Activated CD4-positive, CD25-positive, alpha-beta regulatory T cell (primary cell): Measurements from ENCODE around the gene SCN4B.

ENCODE experiments used
- DNase-seq, 4 experiments: peaks; one replicate each; lab custom pipeline; 2025; lab: John Stamatoyannopoulos, UW

Gene SCN4B

DNA sequence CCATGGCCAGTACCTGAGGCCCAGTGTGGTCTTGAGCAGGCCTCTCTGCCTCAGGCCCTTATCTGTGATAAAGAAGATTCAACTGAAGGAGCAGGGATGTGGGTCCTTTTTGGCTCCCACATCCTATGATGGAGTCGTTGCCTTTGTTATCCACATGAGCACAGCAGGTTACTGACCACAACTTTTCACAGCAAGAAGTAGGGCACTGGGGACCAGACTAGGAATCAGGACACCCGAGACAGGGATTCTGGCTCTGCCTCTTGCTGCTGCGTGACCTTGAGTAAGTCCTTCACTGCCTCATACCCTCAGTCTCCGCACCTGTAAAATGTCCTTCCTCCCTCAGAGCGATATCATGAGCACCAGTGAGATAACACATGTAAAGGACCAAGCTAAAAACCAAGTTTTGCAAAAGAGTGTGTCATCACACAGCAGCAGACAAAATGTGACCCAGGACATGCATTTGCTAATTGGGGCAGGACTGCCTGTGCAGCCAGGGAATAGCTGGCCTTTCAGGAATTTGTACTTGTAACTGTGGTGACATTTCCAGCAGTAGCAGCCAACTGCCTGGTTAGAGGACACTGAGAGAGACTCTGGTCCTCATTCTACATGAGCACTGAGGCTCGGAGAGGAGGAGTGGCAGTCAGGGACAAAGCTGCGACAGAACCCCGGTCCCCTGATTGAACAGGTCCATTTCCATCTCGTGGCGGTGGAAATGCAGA, 52.6 kb downstream of the SCN4B start:
- DNase-seq, result no peak

DNA sequence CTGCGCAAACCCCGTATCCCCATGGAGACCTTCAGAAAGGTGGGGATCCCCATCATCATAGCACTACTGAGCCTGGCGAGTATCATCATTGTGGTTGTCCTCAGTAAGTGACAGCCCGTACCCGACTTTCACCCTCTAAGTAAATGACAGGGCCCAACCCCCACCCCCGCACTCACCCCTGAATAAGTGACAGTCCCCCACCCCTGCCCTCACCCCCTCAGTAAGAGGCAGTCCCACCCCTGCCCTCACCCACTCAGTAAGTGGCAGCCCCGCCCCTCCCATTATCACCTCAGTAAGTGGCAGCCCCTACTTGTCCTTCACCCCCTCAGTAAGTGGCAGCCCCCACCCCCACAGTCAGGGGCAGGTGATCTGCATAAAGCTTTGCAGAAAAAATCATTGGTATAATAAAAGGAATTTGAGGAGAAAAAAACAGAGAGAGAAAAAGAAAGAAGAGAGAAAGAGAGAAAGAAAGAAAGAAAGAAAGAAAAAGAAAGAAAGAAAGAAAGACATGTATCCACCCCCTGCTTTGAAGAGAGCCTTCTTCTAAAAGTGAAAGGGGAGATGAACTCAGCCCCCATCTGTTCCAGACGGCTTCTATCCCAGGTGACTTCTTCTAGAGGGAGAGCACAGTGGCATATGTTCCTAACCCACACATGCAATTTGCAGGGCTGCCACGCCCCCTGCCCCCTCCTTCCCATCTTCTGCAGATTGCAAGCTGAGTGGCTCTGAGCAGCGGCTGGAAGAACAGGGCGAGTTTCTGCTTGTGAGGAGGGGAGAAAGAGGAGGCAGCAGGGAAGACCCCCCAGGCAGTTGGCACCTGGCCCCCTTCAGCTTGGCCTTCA, 53.4 kb downstream of the SCN4B start:
- DNase-seq, result no peak

DNA sequence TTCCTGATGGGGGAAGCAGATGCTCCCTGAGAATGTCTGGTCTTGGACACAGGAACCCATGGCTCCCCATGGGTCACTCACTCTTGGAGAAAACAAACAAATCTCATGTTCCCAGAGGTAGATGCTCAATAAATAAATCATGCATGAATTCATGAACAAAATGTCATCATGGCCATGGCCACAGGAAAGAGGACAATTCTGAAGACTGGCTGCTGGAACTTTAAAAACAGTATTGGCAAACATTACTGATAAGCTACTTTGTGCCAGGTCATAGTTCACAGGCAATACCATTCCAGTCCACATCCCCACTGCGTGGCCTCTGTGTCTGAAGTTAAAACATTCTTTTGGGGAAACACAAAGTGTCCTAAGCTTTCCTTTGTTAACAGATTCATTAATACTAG, 56.7 kb downstream of the SCN4B start:
- no peak for DNase-seq

DNA sequence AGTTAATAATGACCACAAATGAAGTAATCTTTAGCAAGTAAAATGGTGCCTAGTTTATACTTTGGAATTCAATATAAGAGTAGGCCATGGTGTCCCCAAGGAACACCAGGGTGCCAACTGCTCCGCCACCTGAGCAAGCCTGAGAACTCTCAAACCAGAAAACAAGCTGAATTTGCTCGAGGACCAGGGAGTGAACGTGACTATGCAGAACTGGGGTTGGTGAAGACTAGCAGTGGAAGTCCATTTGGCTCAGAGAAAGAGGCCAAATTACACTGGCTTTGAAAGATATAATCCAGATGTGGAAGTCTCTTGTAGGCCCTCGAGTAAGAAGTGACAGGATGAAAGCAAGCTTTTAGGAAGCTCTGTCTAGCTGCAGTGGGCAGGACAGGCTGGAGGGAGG, 57.1 kb downstream of the SCN4B start:
- DNase-seq, result no peak

DNA sequence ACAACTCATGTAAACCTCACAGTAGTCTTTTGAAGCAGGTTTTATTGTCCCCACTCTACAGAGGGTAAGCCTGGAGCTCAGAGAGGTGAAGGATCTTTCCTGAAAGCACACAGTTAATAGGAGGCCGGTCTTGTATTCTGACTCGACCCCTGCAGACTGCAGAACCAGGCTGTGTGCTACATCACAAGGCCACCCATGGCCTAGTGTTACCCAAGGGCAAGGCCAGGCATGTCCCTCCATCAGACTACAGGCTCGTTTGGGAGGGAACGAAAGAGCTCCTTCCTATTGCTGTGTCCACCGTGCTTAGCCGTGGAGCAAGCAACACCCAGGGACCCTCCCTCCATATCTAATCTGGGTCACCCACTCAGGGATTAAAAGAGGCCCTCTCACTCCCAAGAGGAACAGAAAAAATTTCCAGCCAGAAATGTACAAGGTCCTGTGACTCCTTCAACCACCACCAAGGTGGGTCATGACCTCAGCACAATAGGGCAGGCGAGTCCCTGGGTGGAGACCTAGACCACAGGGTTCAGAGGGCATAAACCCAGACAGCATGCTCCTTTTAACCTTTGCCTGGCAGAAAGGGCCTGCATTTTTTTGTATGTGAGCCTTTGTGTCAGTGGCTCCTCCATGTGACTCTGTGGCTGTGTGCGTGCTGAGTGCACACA, 59.6 kb downstream of the SCN4B start:
- DNase-seq, result no peak

DNA sequence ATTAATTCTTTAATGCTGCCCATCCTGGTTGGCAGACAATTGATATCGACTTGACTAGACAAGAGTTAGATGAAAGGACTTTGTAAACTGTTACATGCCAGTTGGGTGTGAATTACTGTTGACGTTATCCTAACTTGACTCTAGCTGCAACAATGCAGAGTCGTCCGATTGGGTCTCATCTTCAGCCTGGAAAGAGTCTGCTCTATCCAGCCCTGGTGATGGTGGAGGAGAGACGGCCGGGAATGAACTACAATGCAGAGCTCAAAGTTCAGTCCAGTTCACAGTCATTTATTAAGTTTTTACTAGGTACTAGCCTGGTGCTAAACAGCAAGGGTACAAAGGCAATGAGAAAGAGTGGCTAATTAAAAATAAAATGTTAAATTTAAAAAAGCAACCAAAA, 60.9 kb downstream of the SCN4B start:
- DNase-seq, result no peak

DNA sequence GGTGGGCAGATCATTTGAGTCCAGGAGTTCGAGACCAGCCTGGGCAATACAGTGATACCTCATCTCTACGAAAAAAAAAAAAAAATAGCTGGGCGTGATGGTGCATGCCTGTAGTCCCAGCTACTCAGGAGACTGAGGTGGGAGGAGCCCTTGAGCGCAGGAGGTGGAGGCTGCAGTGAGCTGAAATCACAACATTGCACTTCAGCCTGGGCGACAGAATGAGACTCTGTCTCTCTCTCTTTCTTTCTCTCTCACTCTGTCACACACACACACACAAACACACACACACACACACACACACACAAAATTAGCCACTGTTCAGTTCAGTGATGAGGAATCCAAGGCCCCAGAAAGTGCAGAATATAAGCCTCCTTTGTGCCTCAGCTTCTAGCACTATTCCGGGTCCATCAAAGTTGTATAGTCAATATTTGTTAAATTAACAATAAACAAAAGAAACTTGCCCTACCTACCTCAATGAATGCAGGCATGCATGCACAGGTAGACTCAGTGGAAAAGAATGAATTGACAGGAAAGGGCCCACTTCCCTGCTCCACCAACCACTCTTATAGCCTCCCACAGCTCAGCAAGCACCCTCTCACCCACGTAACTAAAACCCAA, 62.0 kb downstream of the SCN4B start:
- DNase-seq, result no peak

DNA sequence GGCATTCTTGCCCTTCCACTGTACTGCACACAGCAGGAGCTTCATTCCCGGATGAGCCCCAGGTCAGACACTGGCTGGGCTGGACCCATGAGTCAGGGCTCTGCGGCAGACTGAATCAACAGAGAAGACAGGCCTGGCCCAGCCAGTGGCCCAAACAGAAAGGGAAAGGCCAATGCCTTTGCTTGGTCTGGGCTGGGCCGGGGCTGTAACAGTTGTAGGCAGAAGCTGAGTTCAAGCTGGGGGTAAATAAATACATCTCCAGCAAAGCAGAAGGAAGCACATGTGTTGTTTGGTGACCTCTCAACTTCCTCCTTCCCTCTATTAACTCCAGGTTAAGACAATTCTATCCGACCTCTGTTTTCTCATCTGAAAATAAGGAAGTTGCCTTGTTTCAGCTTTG, 64.1 kb downstream of the SCN4B start:
- no peak for DNase-seq

DNA sequence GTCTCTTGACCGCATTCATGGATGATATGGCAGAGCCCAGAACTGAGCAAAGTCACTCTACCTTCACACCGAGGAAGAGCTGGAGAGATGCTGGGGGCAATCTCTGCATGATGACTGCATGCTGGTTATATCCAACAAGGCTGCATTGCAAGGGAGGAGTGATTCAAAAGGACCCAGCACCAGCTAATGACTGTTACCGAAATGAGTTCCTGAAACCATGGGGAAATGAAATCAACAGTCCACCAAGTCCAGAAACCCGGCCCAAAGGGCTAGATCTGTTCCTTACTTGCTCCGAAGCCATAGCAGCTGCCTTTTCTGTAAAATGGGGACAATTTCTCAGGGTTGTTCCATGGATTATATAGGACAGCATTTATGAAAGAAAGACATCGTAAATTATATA, 64.7 kb downstream of the SCN4B start:
- no peak for DNase-seq

DNA sequence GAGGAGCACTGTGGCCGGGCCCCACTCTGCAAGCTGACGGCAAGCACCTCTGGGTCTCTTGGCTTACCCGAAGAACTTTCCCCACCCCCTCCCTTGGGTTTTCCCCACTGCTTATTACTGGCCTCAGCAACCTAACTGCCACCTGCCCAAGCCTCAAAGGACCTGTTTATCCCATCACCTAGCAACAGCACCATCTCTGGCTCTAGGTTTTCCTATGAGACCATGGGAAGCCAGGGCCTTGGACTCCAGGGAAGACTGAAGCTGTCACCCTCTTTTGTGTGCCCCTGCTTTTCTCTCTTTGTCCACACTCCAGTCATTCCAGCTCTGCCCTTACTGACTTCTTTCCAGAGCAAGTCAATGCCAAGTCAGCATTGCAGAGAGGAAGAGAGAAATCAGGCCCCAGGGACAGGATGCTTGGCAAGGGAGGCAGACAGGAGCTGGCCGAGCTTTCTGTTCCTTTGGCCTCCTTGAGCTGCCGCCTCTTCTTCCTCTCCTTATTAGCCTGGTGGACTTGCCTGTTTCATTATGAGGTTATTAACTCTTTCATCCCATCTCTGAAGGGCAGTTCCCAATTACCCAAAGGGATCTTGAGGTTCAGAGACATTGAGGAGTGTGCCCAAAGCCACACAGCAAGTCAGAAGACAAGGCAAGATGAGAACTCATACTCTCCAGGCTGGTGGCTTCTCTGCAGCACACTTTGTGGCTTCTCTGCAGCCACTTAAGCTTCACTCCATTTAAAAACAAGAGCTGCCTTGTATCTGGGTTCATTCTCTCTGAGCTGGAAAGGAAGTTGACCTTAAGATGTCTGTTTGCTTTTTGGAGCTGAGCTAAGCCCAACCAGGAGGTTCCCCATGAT, 65.5 kb downstream of the SCN4B start, which contains the start of gene SMIM35:
Gene SMIM35, minus strand, starts transcription at position 51 of the 856 bp plus-strand sequence. CDS start 206 bp downstream, outside the sequence.
- DNase-seq, result no peak

DNA sequence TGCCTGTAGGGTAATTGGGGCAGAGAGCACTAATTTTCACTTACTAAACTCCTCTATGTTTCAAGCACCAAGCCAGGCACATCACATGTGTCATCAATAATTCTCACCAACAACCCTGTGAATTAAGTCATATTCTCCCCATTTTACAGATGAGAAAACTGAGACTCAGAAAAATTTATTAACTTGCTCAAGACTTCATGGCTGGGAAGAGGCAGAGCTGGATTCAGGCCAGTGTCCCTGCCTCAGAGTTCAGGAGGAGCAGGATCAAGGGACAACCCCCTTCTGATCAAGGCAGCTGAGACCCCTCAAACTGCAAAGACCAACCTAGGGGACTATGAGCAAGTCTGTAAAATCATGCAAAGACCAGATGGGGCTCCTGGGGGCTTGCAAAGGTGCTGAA, 68.0 kb downstream of the SCN4B start:
- DNase-seq, result no peak

DNA sequence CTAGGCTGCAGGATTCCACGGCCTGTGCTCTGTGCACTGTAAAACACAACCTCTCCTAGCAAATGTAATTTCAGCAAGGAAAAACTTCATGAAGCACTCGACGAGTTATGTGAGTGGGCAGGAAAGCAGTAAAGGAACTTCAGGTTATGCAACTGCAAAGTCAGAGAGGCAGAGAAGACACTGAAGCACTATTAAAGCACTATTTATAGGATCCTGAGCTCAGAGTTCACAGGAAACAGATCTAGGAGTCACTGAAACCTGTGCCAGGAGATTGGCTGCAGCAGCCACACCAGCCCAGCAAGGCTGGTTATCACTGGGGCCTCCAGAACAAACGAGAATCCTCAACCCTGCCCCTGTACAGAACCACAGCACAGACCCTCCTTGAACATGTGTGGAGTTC, 68.4 kb downstream of the SCN4B start:
- DNase-seq, result no peak
